Thoracic aorta (tissue), 2 donors: ENCODE results near the gene SERBP1. TPM values are rescaled to one million over a fixed set of nuclear protein-coding genes. Genes with fewer than 3 reads are reported as not detected.

ENCODE experiments used
- ATAC-seq: fragments of 150-250 bp; one replicate; pipeline ENCODE4 v1.8.0; 2017; ENCODE audit warnings: low read depth; ENCODE audit not compliant: insufficient number of reproducible peaks, low FRiP score
- DNase-seq: peaks from one replicate; pipeline ENCODE4 v3.0.0-alpha.2; 2020; ENCODE audit warnings: low spot score
- H3K27ac ChIP-seq, 2 donors: fragments of 200-600 bp; sonication (generic); 1 replicate in 1 of 2; 2 replicates in 1 of 2; pipeline ENCODE4 v1.5.1; 2016; ENCODE audit warnings: mild to moderate bottlenecking in 2 of 2, moderate library complexity in 2 of 2
- H3K27me3 ChIP-seq: fragments of 200-600 bp; sonication (generic); replicated peaks from 2 replicates; pipeline ENCODE4 v1.6.0; 2016; ENCODE audit warnings: mild to moderate bottlenecking; ENCODE audit not compliant: insufficient read depth
- H3K36me3 ChIP-seq: fragments of 200-600 bp; sonication (generic); one replicate; pipeline ENCODE4 v1.5.1; 2016
- H3K4me1 ChIP-seq, 2 donors: fragments of 200-600 bp; sonication (generic); 1 replicate in 1 of 2; 2 replicates in 1 of 2; pipeline versions ENCODE4 v1.5.1 to v1.6.0; 2016; ENCODE audit warnings: low read depth in 2 of 2, mild to moderate bottlenecking in 1 of 2; ENCODE audit not compliant: control insufficient read depth in 1 of 2
- H3K4me3 ChIP-seq: fragments of 200-600 bp; sonication (generic); 2 replicates; pipeline ENCODE4 v1.5.1; 2016; ENCODE audit warnings: mild to moderate bottlenecking
- H3K9me3 ChIP-seq: fragments of 200-600 bp; sonication (generic); 2 replicates; pipeline ENCODE4 v1.5.1; 2016
- total RNA-seq, 2 donors: library from RNA; depleted of rRNA; stranded (reverse); fragments of >200 nt; gene quantifications; one replicate each; pipeline versions ENCODE4 v1.1.0 to v1.2.3, GENCODE V29; 2016
- TF ChIP-seq, protein P1 (sequence below): fragments of 200-600 bp; sonication (generic); IDR thresholded peaks from one replicate; pipeline ENCODE4 v1.5.1; 2019; ENCODE audit warnings: antibody characterized with exemption

SERBP1 gene
- total RNA-seq, 2 donors from 2014 or later, result 143 to 274 TPM

DNA sequence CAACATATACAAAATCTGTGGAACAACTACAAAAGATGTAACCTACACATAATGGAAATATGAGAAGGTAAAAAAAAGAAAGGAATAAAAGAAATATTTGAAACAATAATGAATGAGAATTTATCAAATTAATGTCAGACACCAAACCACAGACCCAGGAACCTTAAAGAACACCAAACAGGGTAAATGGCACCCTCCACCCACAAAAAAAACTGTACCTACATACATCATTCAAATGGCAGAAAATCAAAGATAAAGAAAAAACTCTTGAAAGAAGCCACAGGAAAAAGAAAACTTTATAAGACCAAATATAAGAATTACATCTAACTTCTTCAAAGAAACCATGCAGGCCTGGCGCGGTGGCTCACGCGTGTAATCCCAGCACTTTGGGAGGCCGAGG, 68.6 kb downstream of the SERBP1 start:
- no peak for ATAC-seq
- Histone ChIP-seq H3K27ac (no peak overlapping the region), H3K9me3 (no peaks in the 10 kb centered on the region), H3K27me3 (no peaks in the 10 kb centered on the region), H3K36me3 (no peaks in the 10 kb centered on the region), H3K4me3 (no peak overlapping the region), H3K4me1 (no peaks in the 10 kb centered on the region)
- DNase-seq, result no peak
- TF ChIP-seq, protein P1, sequence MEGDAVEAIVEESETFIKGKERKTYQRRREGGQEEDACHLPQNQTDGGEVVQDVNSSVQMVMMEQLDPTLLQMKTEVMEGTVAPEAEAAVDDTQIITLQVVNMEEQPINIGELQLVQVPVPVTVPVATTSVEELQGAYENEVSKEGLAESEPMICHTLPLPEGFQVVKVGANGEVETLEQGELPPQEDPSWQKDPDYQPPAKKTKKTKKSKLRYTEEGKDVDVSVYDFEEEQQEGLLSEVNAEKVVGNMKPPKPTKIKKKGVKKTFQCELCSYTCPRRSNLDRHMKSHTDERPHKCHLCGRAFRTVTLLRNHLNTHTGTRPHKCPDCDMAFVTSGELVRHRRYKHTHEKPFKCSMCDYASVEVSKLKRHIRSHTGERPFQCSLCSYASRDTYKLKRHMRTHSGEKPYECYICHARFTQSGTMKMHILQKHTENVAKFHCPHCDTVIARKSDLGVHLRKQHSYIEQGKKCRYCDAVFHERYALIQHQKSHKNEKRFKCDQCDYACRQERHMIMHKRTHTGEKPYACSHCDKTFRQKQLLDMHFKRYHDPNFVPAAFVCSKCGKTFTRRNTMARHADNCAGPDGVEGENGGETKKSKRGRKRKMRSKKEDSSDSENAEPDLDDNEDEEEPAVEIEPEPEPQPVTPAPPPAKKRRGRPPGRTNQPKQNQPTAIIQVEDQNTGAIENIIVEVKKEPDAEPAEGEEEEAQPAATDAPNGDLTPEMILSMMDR, result no peak

DNA sequence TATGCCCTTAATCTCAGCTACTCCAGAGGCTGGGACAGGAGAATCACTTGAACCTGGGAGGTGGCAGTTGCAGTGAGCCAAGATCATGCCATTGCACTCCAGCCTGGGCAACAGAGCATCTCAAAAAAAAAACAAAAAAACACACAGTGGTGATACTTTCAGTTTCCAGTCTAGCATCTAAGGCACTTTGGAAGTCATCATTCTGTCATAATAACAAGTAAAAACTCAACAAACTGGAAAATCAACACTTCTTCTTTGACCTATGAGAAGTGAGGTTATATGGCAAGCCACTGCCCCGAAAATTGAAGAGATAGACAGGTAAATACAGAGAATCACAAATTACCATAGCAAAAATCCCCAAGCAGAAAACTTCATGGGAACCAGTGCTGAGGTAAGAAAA, 70.6 kb downstream of the SERBP1 start:
- TF ChIP-seq, protein P1, result no peak
- Histone ChIP-seq H3K4me3 (no peak overlapping the region), H3K36me3 (no peaks in the 10 kb centered on the region), H3K27ac (no peak overlapping the region), H3K27me3 (no peaks in the 10 kb centered on the region), H3K9me3 (no peaks in the 10 kb centered on the region), H3K4me1 (no peaks in the 10 kb centered on the region)
- ATAC-seq, result no peak
- DNase-seq, result no peak

Other genes starting within 250 kb of the SERBP1 start
- 1 to 10 TPM; 3.1 to 3.5 TPM for gene IL12RB2, start 122.5 kb downstream of the SERBP1 start, total RNA-seq